ELF-1 (cell line): Measurements from ENCODE around the gene TAF8.
A peak's percentile ranks its signal among the peaks of the same experiment; 100 is the strongest.

Experiments used
- DNase-seq: peaks from one replicate; pipeline ENCODE4 v3.0.0-alpha.2; 2016; ENCODE audit warnings: low read depth, low spot score

TAF8 gene

DNA sequence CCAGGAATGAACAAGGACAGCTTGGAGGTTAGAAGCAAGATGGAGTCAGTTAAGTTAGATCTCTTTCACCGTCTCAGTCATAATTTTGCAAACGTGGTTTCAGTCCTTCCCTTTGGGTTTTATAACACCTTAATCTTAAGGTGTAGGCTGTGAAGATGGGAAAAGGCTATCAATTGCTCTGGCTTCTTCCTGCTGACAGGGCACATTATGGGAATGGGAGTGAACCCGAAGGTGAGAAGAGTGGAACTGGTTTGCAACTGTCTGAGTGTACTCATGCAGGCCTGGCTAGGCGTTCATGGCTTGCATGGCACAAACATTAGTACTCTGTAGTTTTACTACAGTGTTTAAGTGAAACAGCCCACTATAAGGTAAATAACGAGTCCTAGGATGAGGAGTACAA, 9.4 kb downstream of the TAF8 start:
- no peak for DNase-seq

DNA sequence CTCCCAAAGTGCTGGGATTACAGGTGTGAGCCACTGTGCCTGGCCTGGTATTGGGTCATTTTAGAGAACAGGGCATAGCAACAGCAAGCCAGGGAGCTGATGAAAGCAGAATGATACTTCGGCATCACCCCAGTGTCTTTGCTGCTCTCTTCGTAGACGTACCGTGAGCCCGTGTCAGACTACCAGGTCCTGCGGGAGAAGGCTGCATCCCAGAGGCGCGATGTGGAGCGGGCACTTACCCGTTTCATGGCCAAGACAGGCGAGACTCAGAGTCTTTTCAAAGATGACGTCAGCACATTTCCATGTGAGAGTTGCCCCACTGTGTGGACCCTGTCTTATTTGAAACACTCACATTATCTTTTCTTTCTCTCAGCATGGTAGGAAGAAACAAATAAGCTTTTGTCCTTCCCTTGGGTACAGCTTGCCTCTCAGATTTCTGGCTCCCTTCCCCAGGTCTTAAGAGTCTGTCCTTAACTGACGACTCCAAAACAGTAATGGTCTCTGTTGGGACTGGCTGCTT, 15.9 kb downstream of the TAF8 start:
- DNase-seq: no peak

DNA sequence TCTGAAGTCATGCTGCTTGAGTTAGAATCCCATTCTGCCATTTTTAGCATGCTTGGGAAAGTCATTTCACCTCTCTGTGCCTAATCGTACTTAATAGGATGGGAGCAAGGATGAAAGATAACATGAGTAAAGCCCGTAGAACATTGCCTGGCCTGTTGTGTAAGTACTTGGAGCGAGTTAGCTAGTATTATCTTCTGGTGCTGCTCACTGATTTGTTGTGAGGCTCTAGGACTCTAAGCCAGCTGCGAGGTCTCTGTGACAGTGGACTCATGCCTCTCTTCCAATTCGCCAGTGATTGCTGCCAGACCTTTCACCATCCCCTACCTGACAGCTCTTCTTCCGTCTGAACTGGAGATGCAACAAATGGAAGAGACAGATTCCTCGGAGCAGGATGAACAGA, 17.8 kb downstream of the TAF8 start:
- no peak for DNase-seq

DNA sequence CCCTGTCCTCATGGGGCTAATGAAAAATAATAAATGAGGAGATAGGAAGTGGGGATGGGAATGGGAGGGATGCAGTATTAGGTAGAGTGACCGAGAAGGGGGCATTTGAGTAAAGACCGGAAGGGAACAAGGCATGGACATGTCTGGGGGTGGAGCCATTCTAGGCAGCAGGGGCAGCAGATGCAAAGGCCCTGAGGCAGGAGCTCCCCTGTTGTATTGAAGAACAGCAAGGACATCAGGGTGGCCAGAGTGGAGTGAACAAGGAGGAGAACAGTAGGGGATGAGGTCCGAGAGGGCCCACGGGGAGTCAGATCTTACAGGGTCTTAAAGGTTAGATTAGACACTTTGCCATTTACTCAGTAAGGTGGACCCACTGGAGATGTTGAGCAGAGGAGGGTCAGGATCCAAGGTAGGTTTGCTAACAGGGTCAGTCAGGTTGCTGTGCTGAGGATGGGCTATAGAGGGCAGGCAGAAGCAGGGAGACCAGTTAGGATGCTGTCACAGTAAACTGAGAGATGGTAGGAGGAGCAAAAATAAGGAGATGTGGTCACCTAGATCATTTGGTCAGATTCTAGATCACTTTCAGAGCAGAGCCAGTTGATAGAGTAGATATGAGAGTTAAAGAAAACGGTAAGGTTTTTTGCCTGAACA, 18.7 kb downstream of the TAF8 start:
- no peak for DNase-seq

DNA sequence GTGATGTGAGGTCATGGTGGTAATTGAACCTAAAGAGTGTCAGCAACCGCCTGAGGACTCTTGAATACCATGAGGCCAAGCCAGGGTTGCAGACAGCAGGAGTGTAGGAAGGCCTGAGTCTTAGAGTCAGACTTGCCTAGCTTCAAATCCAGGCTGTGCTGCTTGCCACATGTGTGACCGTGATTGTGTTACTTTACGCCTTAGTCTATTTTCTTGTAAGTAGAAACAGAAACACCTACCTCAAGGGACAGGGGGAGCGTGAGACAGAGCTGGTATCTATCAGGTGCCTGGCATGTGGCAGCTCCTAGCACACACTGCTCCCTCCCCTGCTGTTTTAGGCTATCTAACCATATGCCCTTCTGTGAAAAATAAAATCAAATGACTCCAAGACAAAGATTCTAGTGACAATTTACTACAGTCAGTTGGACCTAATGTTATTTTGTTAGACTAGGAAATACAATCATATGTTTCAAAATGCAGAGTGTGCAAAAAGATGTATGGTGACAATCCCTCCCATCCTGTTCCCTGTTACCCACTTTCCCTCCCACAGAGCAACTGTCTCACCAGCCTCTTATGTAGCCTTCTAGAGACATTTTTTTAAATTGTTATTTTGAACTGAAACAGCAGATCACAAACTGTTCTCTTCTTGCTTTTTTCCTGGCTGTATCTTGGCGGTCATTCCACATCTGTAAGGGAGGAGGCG, 21.7 kb downstream of the TAF8 start:
- no peak for DNase-seq

DNA sequence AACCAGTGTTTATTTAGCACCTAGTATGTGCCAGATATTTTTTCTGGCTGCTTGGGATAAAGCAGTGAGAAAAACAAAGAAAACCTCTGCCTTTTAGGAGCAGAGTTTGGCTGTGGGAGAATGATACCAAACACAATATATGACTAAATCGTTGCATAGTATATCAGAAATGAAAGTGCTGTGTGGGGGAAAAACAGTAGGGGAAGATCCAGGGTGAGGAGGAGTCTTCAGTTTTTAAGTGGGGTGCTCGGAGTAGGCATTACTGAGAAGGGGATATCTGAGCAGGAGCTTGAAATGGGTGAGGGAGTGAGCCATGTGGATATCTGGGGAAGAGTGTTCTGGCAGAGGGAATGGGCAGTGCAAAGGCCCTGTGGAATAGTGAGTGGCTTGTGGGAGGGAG, 23.0 kb downstream of the TAF8 start:
- no peak for DNase-seq

DNA sequence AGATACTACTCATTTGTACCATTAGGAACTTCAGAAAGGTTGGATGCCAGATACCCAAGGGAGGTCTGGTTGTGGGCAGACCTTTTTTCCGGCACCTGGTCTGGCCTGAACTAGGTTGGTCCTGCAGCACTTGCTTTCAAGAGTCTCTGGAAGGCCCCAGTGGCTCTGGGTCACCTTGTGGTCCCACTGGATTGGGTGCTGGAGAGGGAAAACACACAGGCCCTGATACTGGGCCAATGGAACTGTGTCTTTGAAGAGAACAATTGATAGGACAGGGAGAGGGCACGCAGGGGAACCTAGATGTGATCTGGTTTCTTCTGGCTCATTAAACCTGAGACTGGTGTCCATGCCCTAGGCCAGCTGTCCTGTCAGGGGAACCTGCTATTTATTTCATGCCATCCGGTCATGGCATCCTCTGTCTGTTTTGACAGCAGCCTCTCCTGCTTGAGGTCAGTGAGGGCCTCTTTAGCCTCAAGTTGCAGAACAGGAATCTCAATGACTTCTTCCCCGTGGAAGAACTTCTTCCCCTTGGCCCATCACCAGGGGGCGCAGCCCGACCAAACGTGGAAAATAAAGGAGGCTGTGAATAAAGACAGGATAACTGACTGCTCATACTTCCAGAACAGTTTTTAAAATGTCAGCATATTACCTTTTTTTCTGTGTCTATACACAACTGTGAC, 25.0 kb downstream of the TAF8 start:
- peak; percentile 86 for DNase-seq

DNA sequence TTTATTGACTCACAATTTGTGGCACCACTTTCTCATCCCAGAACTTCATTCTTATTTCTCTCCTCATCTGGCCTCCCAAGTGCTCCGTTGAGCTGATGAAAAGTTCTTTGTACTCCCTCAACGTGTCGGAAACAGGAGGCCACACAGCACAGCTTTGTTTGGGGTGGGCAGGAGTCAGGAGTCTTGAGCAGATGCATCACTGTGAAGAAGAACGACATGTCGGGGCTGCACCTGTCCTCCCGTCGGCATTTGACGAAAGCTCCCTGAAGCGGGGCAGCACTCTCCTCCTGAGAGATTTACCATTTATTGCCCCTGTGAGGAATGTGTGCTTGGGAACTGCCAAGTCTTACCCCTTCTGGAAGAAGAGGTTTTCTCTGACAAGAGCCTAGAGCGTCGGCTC, 28.1 kb downstream of the TAF8 start:
- DNase-seq: no peak

DNA sequence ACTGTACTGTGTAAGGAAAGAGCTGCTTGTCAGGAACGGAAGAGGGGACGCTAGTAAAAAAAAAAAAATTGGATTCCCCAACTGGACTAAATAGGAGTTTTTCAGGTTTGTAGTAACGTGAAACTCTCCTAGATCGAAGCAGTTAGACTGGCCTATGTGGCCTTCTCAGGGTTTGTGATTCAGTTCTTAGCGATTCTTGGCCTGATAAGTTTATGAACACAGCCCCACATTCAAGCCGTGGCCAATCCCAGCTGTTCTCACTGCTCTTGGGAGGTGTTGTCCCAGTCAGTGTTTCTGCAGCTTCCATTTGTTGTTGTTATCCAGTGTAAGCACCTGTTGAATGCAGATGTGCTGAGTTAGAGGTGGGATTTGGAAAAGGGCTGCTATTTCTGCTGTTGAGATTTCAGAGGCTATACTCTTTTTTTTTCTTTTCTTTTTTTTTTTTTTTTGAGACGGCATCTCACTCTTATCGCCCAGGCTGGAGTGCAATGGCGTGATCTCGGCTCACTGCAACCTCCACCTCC, 29.7 kb downstream of the TAF8 start:
- no peak for DNase-seq

DNA sequence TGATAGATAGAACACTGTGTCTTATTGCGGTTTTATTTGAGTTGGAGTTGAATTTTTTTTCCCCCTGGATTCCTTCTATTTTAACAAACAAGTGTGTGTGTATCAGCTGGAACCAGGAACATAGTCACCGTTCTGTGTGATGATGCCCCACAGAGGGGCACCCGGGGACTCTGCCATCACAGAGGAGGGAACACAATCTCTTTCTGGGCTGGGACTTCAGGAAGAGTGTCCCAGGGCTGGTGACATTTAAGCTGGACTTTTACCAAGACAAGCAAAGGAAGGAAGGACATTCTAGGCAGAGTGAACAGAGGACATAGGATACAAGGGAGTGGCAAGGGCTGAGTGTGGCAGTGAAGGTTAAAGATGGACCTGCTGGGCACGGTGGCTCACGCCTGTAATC, 33.2 kb downstream of the TAF8 start:
- no peak for DNase-seq

DNA sequence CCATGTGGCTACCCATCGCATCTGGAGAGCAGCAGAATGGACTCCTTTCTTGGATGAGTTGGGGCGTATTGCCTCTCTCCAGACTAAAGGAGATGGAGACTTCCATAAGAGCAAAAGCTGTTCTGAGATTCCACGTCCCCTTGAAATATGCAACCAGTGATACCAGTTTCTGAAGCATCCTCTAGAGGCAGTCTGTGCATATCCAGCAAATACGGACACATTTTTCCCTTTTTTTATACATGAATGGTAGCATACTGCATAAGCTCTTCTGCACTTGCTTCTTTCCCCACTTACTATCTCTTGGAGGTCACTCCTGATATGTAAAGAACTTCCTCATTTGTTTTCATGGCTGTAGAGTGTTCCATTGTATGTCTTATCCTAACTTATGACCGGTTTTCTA, 34.6 kb downstream of the TAF8 start:
- DNase-seq: no peak

DNA sequence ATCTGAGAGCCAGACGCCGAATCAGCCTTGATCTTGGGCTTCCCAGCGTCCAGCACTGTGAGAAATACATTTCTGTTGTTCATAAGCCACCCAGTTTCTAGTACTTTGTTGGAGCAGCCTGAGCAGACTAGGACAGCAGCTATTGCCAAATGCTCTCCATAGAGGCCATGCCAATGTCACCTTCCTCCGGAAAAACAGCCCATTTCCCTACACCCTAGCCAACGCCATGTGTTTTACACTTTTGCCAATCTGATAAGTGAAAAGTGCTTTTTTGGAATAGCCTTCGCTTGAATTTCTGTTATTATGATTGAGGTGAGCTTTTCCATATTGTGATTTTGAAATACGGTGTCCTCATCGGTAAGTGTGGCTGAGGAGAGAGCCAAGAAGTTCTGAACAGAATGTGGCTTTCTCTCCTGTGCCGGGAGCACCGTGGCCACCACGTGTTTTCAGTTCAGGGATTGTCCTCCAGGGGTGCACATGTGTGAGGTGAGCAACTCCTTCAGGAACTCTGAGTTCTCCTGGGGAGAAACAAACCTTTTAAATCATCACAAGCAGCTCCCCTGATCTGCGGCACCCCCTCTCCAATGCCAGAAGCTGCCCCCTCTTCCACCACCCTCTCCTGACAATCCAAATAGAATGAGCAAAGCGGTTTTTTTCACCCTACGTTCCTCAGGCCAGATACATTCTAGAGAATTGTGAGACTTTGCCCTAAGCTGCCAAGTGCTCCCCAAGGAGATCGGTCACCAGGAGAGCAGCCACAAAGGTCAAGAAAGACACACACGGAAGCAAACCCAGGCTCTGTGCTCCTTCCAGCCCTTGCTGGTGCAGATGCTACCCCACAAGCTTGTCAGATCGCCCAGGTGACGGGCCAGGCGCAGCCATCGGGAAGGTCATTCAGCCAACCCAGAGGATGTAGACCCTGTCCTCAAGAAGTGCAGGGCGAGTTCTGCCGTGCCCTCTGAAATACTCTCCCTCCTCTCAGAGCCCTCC, 36.0 kb downstream of the TAF8 start:
- DNase-seq: no peak

DNA sequence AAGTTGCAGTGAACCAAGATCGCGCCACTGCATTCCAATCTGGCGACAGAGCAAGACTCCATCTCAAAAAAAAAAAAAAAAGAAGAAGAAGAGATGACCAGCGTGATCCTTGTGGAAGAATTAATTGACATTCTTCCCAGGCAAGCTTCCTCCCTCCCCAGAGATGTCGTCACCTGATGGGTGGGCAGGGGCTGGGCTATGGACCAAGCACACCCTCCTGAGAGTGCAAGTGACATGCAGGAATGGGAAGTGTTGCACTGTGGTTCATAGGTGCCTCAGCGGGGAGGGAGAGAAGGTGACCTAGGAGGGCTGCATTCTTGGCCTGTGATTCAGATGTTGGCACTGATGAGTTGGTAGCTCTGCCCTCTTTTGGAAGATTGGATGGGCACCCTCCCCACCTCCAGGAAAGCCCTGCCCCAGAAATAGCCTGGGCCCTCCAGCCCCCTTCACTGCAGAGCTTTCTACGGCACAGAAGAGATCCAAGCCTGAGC, 37.8 kb downstream of the TAF8 start:
- DNase-seq: peak; percentile 18

DNA sequence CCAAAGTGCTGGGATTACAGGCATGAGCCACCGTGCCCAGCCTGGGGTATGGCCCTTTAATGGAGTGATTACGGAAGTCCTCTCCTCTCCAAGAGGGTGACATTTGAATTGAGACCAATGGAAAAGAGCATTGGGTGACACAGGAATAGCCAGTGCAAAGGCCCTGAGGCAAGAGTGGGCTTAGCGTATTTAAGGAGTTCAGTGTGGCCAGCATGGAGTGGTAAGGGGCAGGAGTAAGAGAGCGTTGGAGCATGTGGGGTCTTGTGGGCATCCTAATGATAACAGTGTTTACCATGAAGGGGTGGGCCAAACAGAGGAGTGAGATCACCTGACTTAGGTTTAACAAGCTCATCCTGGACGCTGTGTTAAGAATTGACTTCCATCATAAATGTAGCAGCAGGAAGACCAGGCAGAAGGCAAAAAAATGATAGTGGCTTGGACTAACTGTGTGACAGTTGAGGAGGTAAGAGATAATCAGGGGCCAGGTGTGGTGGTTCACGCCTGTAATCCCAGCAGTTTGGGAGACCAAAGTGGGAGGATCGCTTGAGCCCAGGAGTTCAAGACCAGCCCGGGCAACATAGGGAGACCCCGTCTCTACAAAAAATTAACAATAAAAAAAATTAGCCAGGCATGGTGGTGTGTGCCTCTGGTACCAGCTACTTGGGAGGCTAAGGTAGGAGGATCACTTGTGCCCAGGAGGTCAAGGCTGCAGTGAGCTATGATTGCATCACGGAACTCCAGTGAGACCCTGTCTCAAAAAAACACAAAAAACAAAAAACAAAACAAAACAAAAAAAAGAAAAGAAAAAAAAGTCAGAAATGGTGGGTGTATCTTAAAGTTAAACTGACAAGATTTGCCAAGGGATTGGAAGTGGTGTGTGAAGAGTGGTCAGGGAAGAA, 40.7 kb downstream of the TAF8 start:
- DNase-seq: no peak

DNA sequence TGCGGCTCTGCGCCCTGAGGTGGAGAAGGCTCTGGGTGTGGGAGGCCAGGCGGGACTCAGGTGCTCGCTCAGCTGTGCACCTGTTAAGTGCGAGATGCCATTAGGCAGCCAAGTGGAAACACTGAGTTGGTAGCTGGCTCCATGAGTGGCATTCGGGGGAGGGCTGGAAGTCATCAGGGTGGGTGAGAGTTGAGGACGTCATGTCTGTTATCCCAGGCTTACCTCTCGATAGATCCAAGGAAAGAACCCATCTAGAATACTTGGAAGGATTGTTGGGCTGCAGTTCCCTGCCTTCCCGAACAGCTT, 41.3 kb downstream of the TAF8 start:
- DNase-seq: peak; percentile 33

DNA sequence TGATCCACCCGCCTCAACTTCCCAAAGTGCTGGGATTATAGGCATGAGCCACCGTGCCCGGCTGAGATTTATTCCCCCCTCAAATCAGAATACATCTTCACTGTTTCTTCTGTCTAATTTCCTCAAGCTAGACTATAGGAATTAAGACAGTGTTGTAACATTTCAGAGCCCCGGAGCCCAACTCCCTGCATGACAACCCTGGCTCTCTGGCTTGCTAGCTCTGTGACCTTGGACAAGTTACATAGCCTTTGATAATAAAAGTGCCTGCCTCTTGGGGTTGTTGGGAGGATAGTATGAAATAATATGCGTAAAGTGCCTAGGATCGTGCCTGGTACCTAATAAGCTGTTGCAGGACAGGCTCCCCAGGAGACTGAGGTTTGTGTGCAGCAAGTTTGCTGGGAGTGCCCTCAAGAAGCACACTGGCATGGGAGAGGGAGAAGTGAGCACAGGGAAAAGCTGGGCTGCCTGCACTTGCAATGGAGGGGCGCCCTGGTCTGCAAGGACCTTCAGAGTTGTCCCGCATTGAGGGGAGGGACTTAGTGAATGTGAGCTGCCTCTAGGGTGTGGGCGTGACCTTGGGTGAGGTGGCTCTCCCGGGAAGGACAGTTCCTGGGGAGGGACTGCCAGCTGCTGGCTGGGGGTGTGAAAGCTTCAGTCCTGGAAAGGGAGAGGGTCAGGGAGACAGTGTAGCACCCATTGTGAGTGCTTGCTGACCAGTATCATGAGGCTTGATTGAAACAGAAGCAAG, 43.4 kb downstream of the TAF8 start:
- DNase-seq: peak; percentile 56

DNA sequence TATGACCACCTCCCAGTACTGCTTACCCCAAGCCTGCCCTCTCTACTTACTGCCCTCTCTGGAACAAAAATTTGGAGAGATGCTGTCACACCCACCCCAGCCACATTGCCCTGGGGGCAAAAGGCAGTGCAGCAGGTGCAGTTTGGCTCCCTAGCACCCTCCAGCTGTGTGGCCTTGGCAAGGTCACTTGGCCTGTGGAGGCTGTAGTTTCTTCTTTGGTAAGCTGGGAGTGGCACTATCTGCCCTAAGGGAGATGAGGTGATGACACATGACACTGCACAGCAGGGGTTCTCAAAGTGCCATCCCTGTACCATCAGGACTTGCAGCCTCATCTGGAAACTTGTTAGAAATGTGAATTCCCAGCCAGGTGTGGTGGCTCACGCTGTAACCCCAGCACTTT, 44.8 kb downstream of the TAF8 start:
- DNase-seq: peak; percentile 44

DNA sequence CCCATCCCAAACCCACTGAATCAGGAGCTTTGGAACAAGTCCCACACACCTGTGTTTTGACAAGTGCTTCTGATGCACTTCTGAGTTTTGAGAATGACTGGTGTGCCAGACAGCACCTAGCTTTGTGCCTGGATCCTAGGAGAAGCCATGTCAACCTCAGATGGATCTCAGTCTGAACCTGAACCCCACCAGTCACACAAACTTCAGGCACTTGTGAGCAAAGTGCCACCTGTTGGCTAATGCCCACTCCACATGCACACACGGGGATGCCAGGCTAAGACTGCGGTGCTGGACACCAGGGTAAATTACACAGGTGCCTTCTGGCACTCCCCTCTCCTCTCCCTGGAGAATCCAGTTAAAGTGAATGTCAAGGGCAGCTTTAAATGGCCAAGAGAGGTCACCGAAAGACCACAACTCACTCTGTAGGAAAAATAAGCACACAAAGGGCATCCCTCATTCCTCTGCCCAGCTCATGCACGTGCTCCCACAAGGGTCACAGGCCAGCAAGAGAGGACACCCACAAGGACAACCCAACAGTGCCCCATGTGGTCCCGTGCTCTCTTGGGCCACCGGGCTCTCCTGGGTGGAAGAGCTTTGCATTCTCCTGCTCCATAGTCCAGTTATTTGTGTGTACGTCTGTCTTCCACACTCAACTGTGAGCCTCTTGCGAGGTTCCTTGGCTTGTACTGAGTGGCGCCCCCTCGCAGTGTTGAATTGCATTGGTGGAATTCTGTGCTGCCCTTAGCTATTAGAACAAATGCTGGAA, 45.6 kb downstream of the TAF8 start:
- DNase-seq: no peak
